GM12878 (cell line): Measurements from ENCODE around the gene ADSS1. TPM values are rescaled to one million over a fixed set of nuclear protein-coding genes. Genes with fewer than 3 reads are reported as not detected.

Source experiments
- ATAC-seq: fragments of 200-7000 bp; cut with Tn5 transposase; 3 replicates; pipeline ENCODE4 v1.9.1; 2020; ENCODE audit warnings: mild to moderate bottlenecking, moderate library complexity
- BruUV-seq: library from RNA; stranded (reverse); fragments of 400-500 nt; replicated peaks from 2 replicates; lab custom pipeline; 2021; lab: Mats Ljungman, UMichigan
- CTCF ChIA-PET: fragments of 300-600 bp; sonication (Branson Sonifier 250); formaldehyde crosslinking; extraction: SDS; loops from one replicate; lab custom pipeline; 2021; ENCODE audit warnings: inconsistent platforms; lab: Yijun Ruan, JAX
- POLR2A ChIA-PET: fragments of 350-600 bp; formaldehyde crosslinking; extraction: SDS; loops from one replicate; lab custom pipeline; 2021; ENCODE audit warnings: inconsistent platforms; lab: Charles Lee
- RAD21 ChIA-PET: fragments of 300-600 bp; sonication (Branson Sonifier 250); formaldehyde crosslinking; loops from one replicate; lab custom pipeline; 2023; ENCODE audit warnings: antibody characterized with exemption; ENCODE audit not compliant: unreplicated experiment; lab: Charles Lee
- SMC1A ChIA-PET: fragments of 300-600 bp; sonication (Branson Sonifier 250); formaldehyde crosslinking; loops from one replicate; lab custom pipeline; 2023; ENCODE audit not compliant: unreplicated experiment, uncharacterized antibody; lab: Charles Lee
- DNase-seq: peaks from one replicate; pipeline ENCODE4 v3.0.0-alpha.2; 2011; ENCODE audit warnings: low read depth, low spot score
- FAIRE-seq: peaks from 3 replicates; lab custom pipeline; 2011; peaks lifted over from hg19 to GRCh38; lab: Jason Lieb, UNC
- H2AFZ ChIP-seq: 2 replicates; pipeline ENCODE4 v1.6.0; 2011; ENCODE audit warnings: low read depth, low read length, control low read depth; ENCODE audit not compliant: control insufficient read depth
- H3K27ac ChIP-seq: 2 replicates; pipeline ENCODE4 v1.5.1; 2011; ENCODE audit warnings: control low read depth; ENCODE audit not compliant: control insufficient read depth, insufficient read depth
- H3K27me3 ChIP-seq, 2 experiments: replicated peaks in 1 of 2; 2 replicates each; pipeline versions ENCODE4 v1.6.0 to v1.6.1; 2011; ENCODE audit warnings: low read length in 1 of 2; ENCODE audit not compliant: control insufficient read depth in 2 of 2, insufficient read depth in 2 of 2
- H3K36me3 ChIP-seq, 2 experiments: 2 replicates each; pipeline ENCODE4 v1.5.1; 2011; ENCODE audit warnings: low read length in 1 of 2; ENCODE audit not compliant: control insufficient read depth in 2 of 2, insufficient read depth in 2 of 2
- H3K4me1 ChIP-seq: 2 replicates; pipeline ENCODE4 v1.6.1; 2011; ENCODE audit warnings: mild to moderate bottlenecking, low read length, moderate library complexity, mixed read lengths; ENCODE audit not compliant: control insufficient read depth, insufficient read depth
- H3K4me2 ChIP-seq: 2 replicates; pipeline ENCODE4 v1.6.0; 2011; ENCODE audit warnings: control low read depth; ENCODE audit not compliant: control insufficient read depth, insufficient read depth
- H3K4me3 ChIP-seq: fragments of 200-600 bp; sonication (generic); 2 replicates; pipeline ENCODE4 v1.5.1; 2016
- H3K79me2 ChIP-seq: 2 replicates; pipeline ENCODE4 v1.6.0; 2011; ENCODE audit warnings: low read length; ENCODE audit not compliant: control insufficient read depth, insufficient read depth
- H3K9ac ChIP-seq: 2 replicates; pipeline ENCODE4 v1.8.0; 2011; ENCODE audit warnings: low read length, control low read depth, mixed read lengths; ENCODE audit not compliant: control insufficient read depth, insufficient read depth
- H3K9me3 ChIP-seq: replicated peaks from 3 replicates; pipeline ENCODE4 v1.5.1; 2011; ENCODE audit warnings: mild to moderate bottlenecking, low read length; ENCODE audit not compliant: control insufficient read depth, insufficient read depth
- H4K20me1 ChIP-seq: 2 replicates; pipeline ENCODE4 v1.6.0; 2011; ENCODE audit not compliant: control insufficient read depth, insufficient read depth
- BCL11A ChIP-seq: IDR thresholded peaks from 2 replicates; pipeline ENCODE4 v1.6.1; 2011; ENCODE audit warnings: low read depth, low read length
- NFYB ChIP-seq: IDR thresholded peaks from 2 replicates; pipeline ENCODE4 v1.6.1; 2011; ENCODE audit warnings: low read depth, mild to moderate bottlenecking, low read length, improper control_type of control experiment, moderate library complexity; ENCODE audit not compliant: insufficient read depth
- NKRF ChIP-seq: fragments of 450-650 bp; conservative IDR thresholded peaks from 2 replicates; pipeline ENCODE4 v1.6.1; 2017; ENCODE audit warnings: mild to moderate bottlenecking, moderate library complexity
- SMAD5 ChIP-seq: IDR thresholded peaks from 2 replicates; pipeline ENCODE4 v1.6.1; 2016; ENCODE audit warnings: antibody characterized with exemption, low read depth
- TCF3 ChIP-seq: IDR thresholded peaks from 2 replicates; pipeline ENCODE4 v1.6.1; 2012; ENCODE audit warnings: low read depth, mild to moderate bottlenecking, low read length, borderline replicate concordance; ENCODE audit not compliant: insufficient read depth
- WGBS: methylation state at CpG from one replicate; pipeline ENCODE4 v1.1.6; 2016; ENCODE audit warnings: low lambda C conversion rate; ENCODE audit not compliant: insufficient replicate concordance, insufficient coverage; ENCODE audit errors: missing lambda C conversion rate; 5-methylcytosine and 5-hydroxymethylcytosine counted together
- in situ Hi-C: fragments of 300-500 bp; cut with MboI; formaldehyde crosslinking; loops from 9 replicates; pipeline ENCODE4 v1.14.3; 2018; ENCODE audit warnings: mixed read lengths
- intact Hi-C: fragments of 100-400 bp; cut with micrococcal nuclease; formaldehyde crosslinking; loops from one replicate; pipeline ENCODE4 v1.14.2; 2022; ENCODE audit not compliant: unreplicated experiment
- polyA plus RNA-seq, 11 experiments: library from polyadenylated mRNA; depleted of rRNA in 4 of 11; unstranded in 6 of 11; stranded (reverse) in 5 of 11; fragments of >200 nt; fragmentation: Nextera tagmentation in 4 of 11; fragmentation: Illumina TruSeq in 1 of 11; extraction: Ambion mirVana in 4 of 11; extraction: Trizol in 1 of 11; gene quantifications; 1 replicate in 1 of 11; 2 replicates in 10 of 11; pipeline versions ENCODE4 v1.2.1 to v1.2.3, GENCODE V29; 2011 to 2016; ENCODE audit warnings: inconsistent platforms in 2 of 11, missing spikeins in 2 of 11, low read depth in 1 of 11
- total RNA-seq, 4 experiments: library from RNA; depleted of rRNA in 3 of 4; stranded (reverse); fragments of >200 nt in 3 of 4; fragmentation: Illumina TruSeq in 1 of 4; extraction: Trizol in 1 of 4; gene quantifications; 2 replicates each; pipeline versions ENCODE4 v1.2.1 to v1.2.3, GENCODE V29; 2013 to 2021
- TF ChIP-seq, protein P1 (sequence below): fragments of 450-650 bp; IDR thresholded peaks from 2 replicates; pipeline ENCODE4 v1.6.1; 2016; ENCODE audit warnings: mild to moderate bottlenecking

The ADSS1 gene
- total and polyA plus RNA-seq, 10 of the 15 experiments (the other 5 are each of a cell fraction or from before 2014, with no cell fraction given) = 0.11 to 0.45 (median 0.28) TPM; not detected in 5

- peak; percentile 93 for ATAC-seq
- no TSS peak for BruUV-seq
- Histone ChIP-seq H4K20me1 (no peaks in the 10 kb centered on the region), H3K4me3 (peak overlapping the region; percentile 90), H3K4me1 (peaks cover 17% of the 10 kb centered on the region), H3K9me3 (no peaks in the 10 kb centered on the region; the same call in 2 of the 3 replicates), H3K79me2 (peaks cover 31% of the 10 kb centered on the region), H3K9ac (peak overlapping the region; percentile 80), H3K27ac (peak overlapping the region; percentile 82), H2AFZ (peak overlapping the region; percentile 97), H3K36me3 (peaks cover 2 to 8% of the 10 kb centered on the region in 2 experiments; a peak in 3 of 4 replicates), H3K27me3 (no peaks in the 10 kb centered on the region), H3K4me2 (peak overlapping the region; percentile 91)
- ChIA-PET CTCF (interaction anchor here (0.9 to 2.4 kb wide), 9 partner anchors 14 to 675 kb away, joined by 3 to 13 read pairs (median 4); no protein-coding TSS in a partner anchor), SMC1A (interaction anchor here (0.9 to 1.4 kb wide), 3 partner anchors 14 to 28 kb away, joined by 3 to 5 read pairs (median 4); partner anchors contain the start of gene ADSS1), POLR2A (interaction anchor here (0.9 to 1.4 kb wide), 6 partner anchors 13 to 313 kb away, joined by 3 to 7 read pairs (median 5); partner anchors contain the start of genes CDCA4 and GPR132), RAD21 (interaction anchor here (0.5 to 1.8 kb wide), 8 partner anchors 10 to 94 kb away, joined by 3 to 8 read pairs (median 3); no protein-coding TSS in a partner anchor)
- peak; percentile 99 for FAIRE-seq
- intact Hi-C loops = no loop called here
- no peak for TF ChIP-seq SMAD5
- TF ChIP-seq TCF3 = no peak
- TF ChIP-seq BCL11A = no peak
- TF ChIP-seq NFYB = peak; percentile 66; the same call in 1 of the 2 replicates
- TF ChIP-seq, protein P1, sequence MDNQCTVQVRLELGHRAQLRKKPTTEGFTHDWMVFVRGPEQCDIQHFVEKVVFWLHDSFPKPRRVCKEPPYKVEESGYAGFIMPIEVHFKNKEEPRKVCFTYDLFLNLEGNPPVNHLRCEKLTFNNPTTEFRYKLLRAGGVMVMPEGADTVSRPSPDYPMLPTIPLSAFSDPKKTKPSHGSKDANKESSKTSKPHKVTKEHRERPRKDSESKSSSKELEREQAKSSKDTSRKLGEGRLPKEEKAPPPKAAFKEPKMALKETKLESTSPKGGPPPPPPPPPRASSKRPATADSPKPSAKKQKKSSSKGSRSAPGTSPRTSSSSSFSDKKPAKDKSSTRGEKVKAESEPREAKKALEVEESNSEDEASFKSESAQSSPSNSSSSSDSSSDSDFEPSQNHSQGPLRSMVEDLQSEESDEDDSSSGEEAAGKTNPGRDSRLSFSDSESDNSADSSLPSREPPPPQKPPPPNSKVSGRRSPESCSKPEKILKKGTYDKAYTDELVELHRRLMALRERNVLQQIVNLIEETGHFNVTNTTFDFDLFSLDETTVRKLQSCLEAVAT = 0 out of 2 replicates have a peak, but pooled peaks have one; percentile 32
- peak; percentile 43; the same call in 1 of the 2 replicates for TF ChIP-seq NKRF
- in situ Hi-C loops = no loop called here
- 0% methylated on average over 21 of the region's 21 CpGs for WGBS
- DNase-seq = no peak
Measured at GRCh38 chr14:104752423-104752734, 28.4 kb downstream of the ADSS1 start.
